ENCODE measurements around the gene CLEC2B.
A peak's percentile ranks its signal among the peaks of the same experiment; 100 is the strongest.

Gene CLEC2B

GRCh38 chr12:9869307-9870161 is at the start of gene CLEC2B:
CLEC2B (minus strand) TSS chr12:9869354.
- Mint-ChIP-seq H3K27ac (peak within 1 kb of the TSS; percentile 99), H3K4me1 (ENCODE audit: low read depth) (peaks cover 40% of the 10 kb centered on the region), H3K36me3 (peaks cover 2% of the 10 kb centered on the region), H3K9me3 (ENCODE audit: low read depth) (no peaks in the 10 kb centered on the region), H3K27me3 (no peaks in the 10 kb centered on the region), H3K4me3 (peak within 1 kb of the TSS; percentile 86)

GRCh38 chr12:9911708-9912107 is 42.6 kb upstream of the CLEC2B start:
- peaks cover 16% of the 10 kb centered on the region for H3K9me3 Mint-ChIP-seq (ENCODE audit: low read depth)
- peaks cover 29% of the 10 kb centered on the region for H3K4me1 Mint-ChIP-seq (ENCODE audit: low read depth)
- H3K36me3 Mint-ChIP-seq, result peaks cover 20% of the 10 kb centered on the region
- H3K27ac Mint-ChIP-seq, result no peak overlapping the region
- H3K27me3 Mint-ChIP-seq, result no peaks in the 10 kb centered on the region
- H3K4me3 Mint-ChIP-seq, result no peak overlapping the region

- Mint-ChIP-seq H3K27ac (no peak overlapping the region), H3K9me3 (ENCODE audit: low read depth) (peaks cover 16% of the 10 kb centered on the region), H3K27me3 (no peaks in the 10 kb centered on the region), H3K4me3 (no peak overlapping the region), H3K4me1 (ENCODE audit: low read depth) (peaks cover 37% of the 10 kb centered on the region), H3K36me3 (peaks cover 20% of the 10 kb centered on the region)
Measured at GRCh38 chr12:9910716-9911421, 41.7 kb upstream of the CLEC2B start.

- H3K36me3 Mint-ChIP-seq, result peaks cover 23% of the 10 kb centered on the region
- no peak overlapping the region for H3K4me3 Mint-ChIP-seq
- no peak overlapping the region for H3K27ac Mint-ChIP-seq
- H3K27me3 Mint-ChIP-seq, result no peaks in the 10 kb centered on the region
- H3K9me3 Mint-ChIP-seq (ENCODE audit: low read depth), result peaks cover 16% of the 10 kb centered on the region
- H3K4me1 Mint-ChIP-seq (ENCODE audit: low read depth), result peaks cover 45% of the 10 kb centered on the region
Measured at GRCh38 chr12:9909724-9910123, 40.6 kb upstream of the CLEC2B start.

GRCh38 chr12:9908350-9908749 is 39.2 kb upstream of the CLEC2B start:
- H3K27ac Mint-ChIP-seq, result peak overlapping the region; percentile 50
- peaks cover 45% of the 10 kb centered on the region for H3K4me1 Mint-ChIP-seq (ENCODE audit: low read depth)
- H3K4me3 Mint-ChIP-seq, result no peak overlapping the region
- peaks cover 24% of the 10 kb centered on the region for H3K36me3 Mint-ChIP-seq
- no peaks in the 10 kb centered on the region for H3K27me3 Mint-ChIP-seq
- H3K9me3 Mint-ChIP-seq (ENCODE audit: low read depth), result peaks cover 16% of the 10 kb centered on the region

GRCh38 chr12:9907769-9908168 is 38.6 kb upstream of the CLEC2B start:
- H3K9me3 Mint-ChIP-seq (ENCODE audit: low read depth), result peaks cover 16% of the 10 kb centered on the region
- H3K4me1 Mint-ChIP-seq (ENCODE audit: low read depth), result peaks cover 44% of the 10 kb centered on the region
- peaks cover 27% of the 10 kb centered on the region for H3K36me3 Mint-ChIP-seq
- no peaks in the 10 kb centered on the region for H3K27me3 Mint-ChIP-seq
- no peak overlapping the region for H3K4me3 Mint-ChIP-seq
- peak overlapping the region; percentile 90 for H3K27ac Mint-ChIP-seq

GRCh38 chr12:9906873-9907272 is 37.7 kb upstream of the CLEC2B start:
- Mint-ChIP-seq H3K27ac (peak overlapping the region; percentile 90), H3K4me1 (ENCODE audit: low read depth) (peaks cover 40% of the 10 kb centered on the region), H3K36me3 (peaks cover 27% of the 10 kb centered on the region), H3K27me3 (no peaks in the 10 kb centered on the region), H3K4me3 (peak overlapping the region; percentile 71), H3K9me3 (ENCODE audit: low read depth) (peaks cover 20% of the 10 kb centered on the region)

- Mint-ChIP-seq H3K27ac (no peak overlapping the region), H3K36me3 (peaks cover 14% of the 10 kb centered on the region), H3K27me3 (no peaks in the 10 kb centered on the region), H3K9me3 (ENCODE audit: low read depth) (peaks cover 10% of the 10 kb centered on the region), H3K4me3 (no peak overlapping the region), H3K4me1 (ENCODE audit: low read depth) (peaks cover 33% of the 10 kb centered on the region)
Measured at GRCh38 chr12:9902539-9903228, 33.5 kb upstream of the CLEC2B start.

- Mint-ChIP-seq H3K27me3 (no peaks in the 10 kb centered on the region), H3K4me3 (no peak overlapping the region), H3K4me1 (ENCODE audit: low read depth) (peaks cover 20% of the 10 kb centered on the region), H3K9me3 (ENCODE audit: low read depth) (peaks cover 10% of the 10 kb centered on the region), H3K36me3 (peaks cover 14% of the 10 kb centered on the region), H3K27ac (no peak overlapping the region)
Measured at GRCh38 chr12:9900930-9901329, 31.8 kb upstream of the CLEC2B start.

- H3K4me3 Mint-ChIP-seq, result no peak overlapping the region
- H3K4me1 Mint-ChIP-seq (ENCODE audit: low read depth), result peaks cover 14% of the 10 kb centered on the region
- H3K27me3 Mint-ChIP-seq, result no peaks in the 10 kb centered on the region
- peaks cover 11% of the 10 kb centered on the region for H3K36me3 Mint-ChIP-seq
- H3K9me3 Mint-ChIP-seq (ENCODE audit: low read depth), result peaks cover 10% of the 10 kb centered on the region
- H3K27ac Mint-ChIP-seq, result no peak overlapping the region
Measured at GRCh38 chr12:9899209-9899608, 30.1 kb upstream of the CLEC2B start.

- Mint-ChIP-seq H3K4me3 (no peak overlapping the region), H3K27me3 (no peaks in the 10 kb centered on the region), H3K36me3 (peaks cover 3% of the 10 kb centered on the region), H3K4me1 (ENCODE audit: low read depth) (peaks cover 17% of the 10 kb centered on the region), H3K27ac (no peak overlapping the region), H3K9me3 (ENCODE audit: low read depth) (peaks cover 7% of the 10 kb centered on the region)
Measured at GRCh38 chr12:9897535-9897934, 28.4 kb upstream of the CLEC2B start.

- Mint-ChIP-seq H3K9me3 (ENCODE audit: low read depth) (no peaks in the 10 kb centered on the region), H3K27ac (no peak overlapping the region), H3K27me3 (no peaks in the 10 kb centered on the region), H3K4me3 (no peak overlapping the region), H3K4me1 (ENCODE audit: low read depth) (peaks cover 17% of the 10 kb centered on the region), H3K36me3 (no peaks in the 10 kb centered on the region)
Measured at GRCh38 chr12:9895215-9895971, 26.2 kb upstream of the CLEC2B start.

GRCh38 chr12:9888665-9889273 is 19.6 kb upstream of the CLEC2B start:
- Mint-ChIP-seq H3K9me3 (ENCODE audit: low read depth) (no peaks in the 10 kb centered on the region), H3K4me1 (ENCODE audit: low read depth) (peaks cover 14% of the 10 kb centered on the region), H3K27me3 (no peaks in the 10 kb centered on the region), H3K36me3 (no peaks in the 10 kb centered on the region), H3K27ac (no peak overlapping the region), H3K4me3 (no peak overlapping the region)

GRCh38 chr12:9883175-9883574 is 14.0 kb upstream of the CLEC2B start:
- Mint-ChIP-seq H3K4me1 (ENCODE audit: low read depth) (peaks cover 12% of the 10 kb centered on the region), H3K27me3 (no peaks in the 10 kb centered on the region), H3K36me3 (no peaks in the 10 kb centered on the region), H3K9me3 (ENCODE audit: low read depth) (no peaks in the 10 kb centered on the region), H3K4me3 (no peak overlapping the region), H3K27ac (no peak overlapping the region)
